GM18498 (cell line): ENCODE results near the gene CSHL1.
"Not testable (repeated sequence)": the region's sequence is repeated elsewhere in the genome, so short reads cannot be mapped to it uniquely, and the experiment has no call there.

Experiments used
- ATAC-seq: cut with Tn5 transposase; IDR thresholded peaks from one replicate; pipeline ENCODE4 v1.9.1; 2021; ENCODE audit warnings: mild to moderate bottlenecking, moderate library complexity; ENCODE audit not compliant: unreplicated experiment

CSHL1 gene

GRCh38 chr17:63920050-63920449 is 9.0 kb upstream of the CSHL1 start:
- not testable (repeated sequence) for ATAC-seq

GRCh38 chr17:63919311-63919723 is 8.3 kb upstream of the CSHL1 start:
- ATAC-seq, result peak; percentile 74

- not testable (repeated sequence) for ATAC-seq
These were observed 7.8 kb upstream of the CSHL1 start, which contains the start of gene GH1 for GRCh38 chr17:63918789-63919305. GH1 (minus strand) TSS chr17:63918839; CDS start chr17:63918776, 63 bp downstream.

- no peak for ATAC-seq
These were observed 7.2 kb upstream of the CSHL1 start for GRCh38 chr17:63918305-63918704.

- no peak for ATAC-seq
These were observed 6.6 kb upstream of the CSHL1 start for GRCh38 chr17:63917646-63918045.

- not testable (repeated sequence) for ATAC-seq
These were observed 6.1 kb upstream of the CSHL1 start for GRCh38 chr17:63917206-63917605.

GRCh38 chr17:63916566-63917185 is 5.6 kb upstream of the CSHL1 start:
- ATAC-seq, result no peak

- peak; percentile 43 for ATAC-seq
These were observed 4.7 kb upstream of the CSHL1 start for GRCh38 chr17:63915753-63916152.

GRCh38 chr17:63914471-63914870 is 3.4 kb upstream of the CSHL1 start:
- ATAC-seq, result no peak

GRCh38 chr17:63911657-63912100 is 621 bp upstream of the CSHL1 start:
- no peak for ATAC-seq

GRCh38 chr17:63910096-63910495 is 962 bp downstream of the CSHL1 start:
- ATAC-seq, result no peak

GRCh38 chr17:63909586-63909985 is 1.5 kb downstream of the CSHL1 start:
- not testable (repeated sequence) for ATAC-seq

- ATAC-seq, result not testable (repeated sequence)
These were observed 3.8 kb downstream of the CSHL1 start for GRCh38 chr17:63907161-63907778.

GRCh38 chr17:63904796-63905195 is 6.3 kb downstream of the CSHL1 start:
- ATAC-seq, result not testable (repeated sequence)

GRCh38 chr17:63903787-63904201 is 7.3 kb downstream of the CSHL1 start:
- not testable (repeated sequence) for ATAC-seq

- not testable (repeated sequence) for ATAC-seq
These were observed 9.1 kb downstream of the CSHL1 start for GRCh38 chr17:63901971-63902370.

- ATAC-seq, result not testable (repeated sequence)
These were observed 11.9 kb downstream of the CSHL1 start for GRCh38 chr17:63898899-63899798.

- not testable (repeated sequence) for ATAC-seq
These were observed 14.3 kb downstream of the CSHL1 start, which contains the start of gene CSH1 for GRCh38 chr17:63896524-63897354. CSH1 (minus strand) TSS chr17:63896574; CDS start chr17:63896511, 63 bp downstream.

GRCh38 chr17:63894821-63895220 is 16.2 kb downstream of the CSHL1 start:
- ATAC-seq, result not testable (repeated sequence)

GRCh38 chr17:63894021-63894420 is 17.0 kb downstream of the CSHL1 start:
- ATAC-seq, result not testable (repeated sequence)
